Jurkat, Clone E6-1 (cell line): Measurements from ENCODE around the gene IRS2.

ENCODE experiments used
- DNase-seq: peaks from one replicate; pipeline ENCODE4 v3.0.0-alpha.2; 2011; ENCODE audit warnings: low read depth, low spot score
- H3K4me3 ChIP-seq: 2 replicates; pipeline ENCODE4 v1.5.1; 2011; ENCODE audit warnings: mild to moderate bottlenecking, low read length, control low read depth, moderate library complexity

Gene IRS2

DNA sequence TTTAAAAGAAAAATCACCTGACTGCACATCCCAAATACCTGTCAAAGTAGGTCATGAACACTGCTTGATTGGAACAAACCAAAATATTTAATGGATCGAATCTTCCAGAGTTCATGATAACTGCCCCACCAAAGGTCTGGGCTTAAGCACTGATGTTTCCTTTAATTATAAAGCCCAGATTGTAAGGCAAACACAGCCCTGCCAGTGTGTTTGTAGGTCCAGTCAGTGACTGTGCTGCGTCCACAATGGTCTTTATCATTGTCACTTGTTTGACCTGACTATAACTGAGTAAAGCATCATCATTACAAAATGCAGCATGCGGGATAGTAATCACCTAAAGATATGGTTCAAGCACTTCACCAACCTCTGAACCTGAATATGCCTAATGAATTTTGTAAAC lies 63.3 kb downstream of the IRS2 start:
- no peak for DNase-seq
- H3K4me3 ChIP-seq, result no peak overlapping the region

DNA sequence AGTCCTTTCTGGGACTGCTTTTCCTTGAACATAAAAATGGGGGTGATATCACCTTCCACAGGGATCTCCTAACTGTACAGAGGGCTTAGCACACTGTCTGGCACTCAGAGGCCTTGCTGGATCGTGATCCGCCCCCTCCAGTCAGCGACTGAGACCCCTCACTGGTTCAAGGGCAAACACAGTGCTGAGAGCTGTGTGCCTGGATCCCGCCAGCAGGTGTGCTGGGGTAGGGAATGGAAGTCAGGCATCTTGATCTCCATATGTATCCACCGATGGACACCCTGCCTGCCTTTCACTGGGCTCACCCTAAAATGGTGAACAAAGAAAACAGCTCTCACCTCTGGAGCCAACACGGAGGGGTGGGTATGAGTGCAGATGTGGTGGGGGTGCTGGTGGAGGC lies 64.3 kb downstream of the IRS2 start:
- no peak for DNase-seq

DNA sequence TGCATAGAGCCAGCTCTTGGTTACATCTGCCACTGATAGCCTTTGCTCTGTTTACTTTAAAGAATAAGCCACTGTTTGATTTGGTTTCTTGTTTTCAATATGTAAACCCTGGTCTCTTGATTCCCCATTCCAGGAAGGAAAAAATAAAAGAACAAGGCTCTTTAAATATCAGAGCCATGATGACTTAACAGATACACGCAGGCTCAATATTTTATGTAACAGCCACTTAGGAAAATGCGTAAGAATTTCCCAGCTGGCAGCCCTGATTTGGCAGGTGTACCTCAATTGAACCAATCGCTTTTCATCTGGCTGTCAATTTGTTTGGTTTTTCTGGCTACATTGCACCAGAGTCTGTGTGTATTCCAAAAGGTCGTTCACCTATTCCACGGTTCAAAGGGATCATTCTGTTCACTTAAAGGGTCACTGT lies 65.6 kb downstream of the IRS2 start:
- no peak overlapping the region for H3K4me3 ChIP-seq
- DNase-seq, result no peak

More for the DNA sequence above, 64.3 kb downstream of the IRS2 start:
- H3K4me3 ChIP-seq, result no peak overlapping the region

DNA sequence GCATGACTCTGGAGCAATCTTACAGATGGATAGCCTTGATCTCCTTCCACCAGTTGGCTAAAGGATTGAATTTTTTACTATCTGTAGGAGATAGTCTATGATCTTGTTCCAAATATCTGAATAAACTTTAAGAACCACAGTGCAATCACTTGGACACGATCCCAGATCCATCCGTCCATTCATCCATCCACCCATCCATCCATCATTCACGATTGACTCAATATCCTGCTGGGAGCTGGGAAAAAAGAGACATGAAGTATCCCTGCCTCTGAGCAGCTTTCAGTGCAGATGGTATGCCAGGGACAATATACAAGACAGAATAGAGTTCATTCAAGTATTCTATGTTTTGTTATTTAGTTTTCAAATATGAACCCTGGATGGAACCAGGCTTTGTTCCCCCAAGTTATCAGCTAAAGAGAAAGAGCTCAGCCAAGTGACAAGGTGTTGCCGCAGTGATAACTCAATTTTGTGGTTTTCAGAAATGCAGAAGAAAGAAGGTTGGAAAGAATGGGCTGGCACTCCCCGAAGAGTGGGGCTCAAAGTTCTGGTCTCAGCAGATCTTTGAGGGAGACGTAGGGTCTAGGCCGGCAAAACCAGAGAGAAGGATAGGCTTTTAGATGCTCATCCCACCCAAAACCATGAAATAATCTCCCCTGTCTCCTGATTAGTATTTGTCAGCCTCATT lies 66.3 kb downstream of the IRS2 start:
- no peak for DNase-seq
- H3K4me3 ChIP-seq, result no peak overlapping the region

DNA sequence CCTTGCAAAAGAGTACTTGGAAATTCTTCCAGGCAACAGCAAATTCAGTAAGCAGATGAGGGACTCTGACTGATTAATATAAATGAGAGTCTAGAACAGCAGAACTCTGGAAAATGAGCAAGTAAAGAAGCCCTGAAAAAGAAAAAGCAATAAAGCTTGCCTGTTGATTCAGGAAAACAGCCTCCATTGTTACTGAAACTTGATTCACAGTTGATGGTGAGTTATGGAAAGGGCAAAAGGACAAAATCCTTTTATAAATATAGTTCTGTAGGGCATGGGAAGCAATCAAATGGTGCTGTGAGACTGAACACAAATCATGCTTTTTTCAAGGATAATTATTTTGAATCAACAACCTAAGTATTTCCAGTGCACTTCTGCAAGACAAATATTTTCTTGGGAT lies 67.7 kb downstream of the IRS2 start:
- no peak for DNase-seq
- no peak overlapping the region for H3K4me3 ChIP-seq

DNA sequence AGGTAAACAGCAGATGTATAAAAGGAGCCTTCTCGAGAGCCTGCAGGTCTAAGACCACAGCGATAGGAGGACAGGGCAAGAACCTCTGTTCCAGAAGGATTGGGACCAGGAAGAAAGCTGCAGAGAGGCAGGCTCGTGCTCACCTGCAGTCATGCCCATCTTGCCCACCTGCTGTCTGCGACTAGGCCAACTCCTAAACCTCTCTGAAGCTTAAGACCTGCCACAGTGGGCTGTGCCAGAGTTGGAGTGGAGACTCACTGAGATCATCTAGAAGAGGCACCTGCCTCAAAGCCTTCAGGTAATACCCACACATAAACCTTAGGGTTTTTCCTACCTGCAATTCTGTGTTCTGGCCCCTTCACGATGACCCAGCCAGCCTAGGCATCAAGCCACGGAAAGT lies 68.7 kb downstream of the IRS2 start:
- H3K4me3 ChIP-seq, result no peak overlapping the region
- no peak for DNase-seq

DNA sequence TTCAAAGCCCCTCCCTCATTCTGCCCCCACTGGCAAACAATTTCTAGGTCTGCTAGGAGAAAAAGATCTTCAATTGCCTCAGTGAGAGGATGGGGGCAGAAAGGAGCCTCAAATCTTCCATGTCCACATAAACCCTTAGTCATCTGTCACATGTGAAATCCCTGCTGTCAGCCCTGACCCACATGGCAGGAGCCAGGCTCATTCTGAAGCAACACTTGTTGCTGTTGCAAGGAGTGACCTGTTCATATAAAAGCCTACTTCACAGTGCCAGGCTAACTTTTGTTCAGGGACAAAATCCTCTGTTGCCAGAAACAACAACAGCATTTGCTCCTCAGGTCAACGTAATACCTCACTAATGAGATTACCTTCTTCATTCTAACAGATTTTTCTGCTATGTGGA lies 70.5 kb downstream of the IRS2 start:
- no peak overlapping the region for H3K4me3 ChIP-seq
- DNase-seq, result no peak

DNA sequence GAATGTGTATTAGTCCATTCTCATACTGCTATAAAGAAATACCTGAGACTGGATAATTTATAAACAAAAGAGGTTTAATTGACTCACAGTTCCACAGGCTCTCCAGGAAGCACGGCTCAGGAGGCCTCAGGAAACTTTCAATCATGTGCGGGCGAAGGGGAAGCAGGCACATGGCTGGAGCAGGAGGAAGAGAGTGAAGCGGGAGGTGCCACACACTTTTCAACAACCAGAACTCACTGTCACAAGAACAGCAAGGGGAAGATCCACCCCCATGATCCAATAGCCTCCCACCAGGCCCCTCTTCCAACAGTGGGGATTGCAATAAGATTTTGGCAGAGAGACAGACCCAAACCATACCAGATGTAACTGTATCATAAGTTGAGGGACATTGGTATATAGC lies 72.7 kb downstream of the IRS2 start:
- H3K4me3 ChIP-seq, result no peak overlapping the region
- no peak for DNase-seq

DNA sequence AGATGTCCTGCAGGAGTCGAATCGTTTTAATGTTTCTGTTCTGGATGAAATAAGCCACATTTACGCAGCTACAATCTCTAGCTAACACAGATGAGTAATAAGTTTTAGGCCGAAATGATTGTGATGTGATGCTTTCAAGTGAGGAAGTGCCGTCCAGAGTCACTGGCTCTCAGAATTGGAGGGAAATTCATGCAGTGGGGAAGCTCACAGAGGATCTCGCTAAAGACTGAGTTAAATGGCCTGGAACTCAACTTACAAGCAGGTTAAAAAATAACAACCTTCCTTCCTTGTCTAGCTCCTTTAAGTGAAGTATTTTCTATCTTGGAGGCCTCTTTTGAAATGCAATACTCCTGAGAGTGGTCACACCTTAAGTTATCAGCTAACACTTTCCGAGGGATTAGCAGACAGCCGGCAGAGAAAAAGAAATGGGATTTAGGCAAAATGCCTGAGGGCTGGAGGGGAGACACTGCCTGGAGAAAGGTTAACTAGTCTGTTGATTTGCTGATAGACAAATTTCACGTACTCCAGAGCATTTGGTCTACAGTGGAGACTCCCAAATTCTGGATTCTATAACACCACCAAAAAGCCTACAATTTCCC lies 74.2 kb downstream of the IRS2 start:
- no peak overlapping the region for H3K4me3 ChIP-seq
- DNase-seq, result no peak

DNA sequence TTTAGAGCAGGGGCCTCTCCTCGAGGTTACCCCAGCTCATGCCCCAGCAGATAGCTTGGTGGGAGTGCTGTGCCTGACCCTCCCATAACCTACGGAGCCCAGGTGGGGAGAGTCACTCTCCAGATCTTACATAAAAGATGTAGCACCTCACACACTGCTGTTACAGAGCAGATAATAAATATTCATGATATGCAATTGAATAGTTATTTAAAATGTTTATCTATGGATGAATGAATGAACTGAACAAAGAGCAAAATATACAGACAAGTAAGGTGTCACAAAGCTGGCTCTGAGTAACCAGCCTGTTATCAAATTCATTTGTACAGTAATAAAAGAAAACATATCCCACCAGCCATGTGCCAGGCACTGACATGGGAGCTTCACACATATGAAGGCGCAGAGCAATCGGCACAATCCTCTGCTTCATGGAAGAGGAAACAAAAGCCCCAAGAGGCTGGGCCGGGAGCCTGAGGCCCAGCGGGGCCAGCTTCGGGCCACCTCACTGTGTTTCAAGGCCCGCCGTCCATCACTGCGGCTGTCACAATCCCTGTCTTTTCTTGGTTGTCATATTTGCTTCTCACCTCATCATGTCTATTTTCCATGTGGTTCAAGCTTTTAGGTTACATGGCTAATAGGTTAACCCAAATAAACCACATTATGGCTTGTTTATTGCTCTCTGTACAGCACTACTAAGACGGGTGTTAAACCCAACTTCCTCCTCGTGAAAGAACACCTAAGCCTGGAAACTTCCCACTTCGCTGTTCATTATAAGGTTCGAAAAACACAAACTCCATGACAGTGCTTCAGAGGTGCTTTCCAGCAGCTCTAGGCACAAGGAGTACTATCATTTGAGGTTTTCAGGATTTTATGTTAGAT lies 78.4 kb downstream of the IRS2 start:
- DNase-seq, result no peak
- H3K4me3 ChIP-seq, result no peak overlapping the region

DNA sequence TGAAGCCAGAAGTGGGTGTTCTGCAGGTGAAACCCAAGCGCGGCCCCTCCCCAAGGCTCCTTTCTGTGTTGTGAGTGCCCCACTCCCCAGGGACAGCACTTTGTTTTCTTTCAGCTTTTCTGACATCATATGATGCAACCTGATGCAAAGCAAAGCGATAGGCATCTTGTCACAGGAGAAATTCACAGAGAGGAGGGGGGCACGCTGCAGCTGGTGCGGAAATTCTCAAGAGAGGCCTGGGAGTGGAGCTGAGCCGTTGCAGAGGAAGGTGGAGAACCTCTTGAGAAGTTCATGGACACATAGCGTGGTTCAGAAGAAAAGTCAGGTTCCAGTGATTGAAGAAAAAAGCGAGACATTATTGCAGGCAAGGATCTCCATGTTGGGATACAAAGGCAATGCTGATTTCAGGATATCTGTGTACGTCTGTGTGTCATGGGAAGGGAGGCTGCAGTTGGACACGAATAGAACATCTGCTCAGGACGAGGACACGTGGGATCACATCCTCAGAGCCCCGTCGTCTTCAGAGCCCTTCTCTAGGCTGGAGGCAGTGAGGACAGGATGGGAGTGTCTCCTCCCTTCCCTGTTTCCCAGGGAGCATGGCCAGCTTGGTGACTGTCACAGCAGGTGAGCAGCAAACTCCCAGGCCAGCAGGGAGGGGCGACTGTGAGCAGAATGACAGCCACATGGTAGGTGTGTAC lies 79.2 kb downstream of the IRS2 start:
- no peak for DNase-seq
- no peak overlapping the region for H3K4me3 ChIP-seq

DNA sequence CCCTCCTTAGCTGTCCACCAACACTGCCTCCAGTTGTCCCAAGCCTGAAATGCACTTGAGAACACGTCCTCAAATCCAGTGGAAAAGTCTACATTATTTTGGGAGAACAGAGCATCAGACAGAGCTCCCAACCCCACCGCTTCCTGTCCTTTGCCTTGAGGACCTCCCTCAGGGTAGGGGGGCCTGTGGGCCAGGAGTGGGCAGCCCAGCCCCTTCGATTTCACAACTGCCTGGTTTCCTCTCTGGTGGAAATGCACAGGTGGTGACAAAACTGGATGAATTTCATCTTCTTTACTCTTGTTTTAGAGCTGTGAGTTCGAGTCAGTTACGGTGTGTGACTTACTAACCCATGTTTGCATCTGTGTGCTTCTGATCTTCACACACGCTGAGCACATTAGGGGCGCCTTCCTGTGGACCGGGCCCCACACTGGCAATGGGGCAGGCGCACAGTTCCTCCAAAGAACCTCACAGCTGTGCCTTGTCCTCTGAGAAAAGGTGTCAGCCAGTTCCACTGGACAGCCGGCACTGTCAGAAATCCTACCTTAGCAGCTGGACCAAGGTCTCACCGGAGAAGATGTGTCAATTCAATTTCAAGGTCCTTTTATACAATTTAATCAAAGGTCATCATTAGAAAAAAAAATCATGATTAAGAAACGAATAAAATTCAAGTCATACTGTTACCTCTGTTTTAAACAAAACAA lies 80.2 kb downstream of the IRS2 start:
- no peak overlapping the region for H3K4me3 ChIP-seq
- no peak for DNase-seq

DNA sequence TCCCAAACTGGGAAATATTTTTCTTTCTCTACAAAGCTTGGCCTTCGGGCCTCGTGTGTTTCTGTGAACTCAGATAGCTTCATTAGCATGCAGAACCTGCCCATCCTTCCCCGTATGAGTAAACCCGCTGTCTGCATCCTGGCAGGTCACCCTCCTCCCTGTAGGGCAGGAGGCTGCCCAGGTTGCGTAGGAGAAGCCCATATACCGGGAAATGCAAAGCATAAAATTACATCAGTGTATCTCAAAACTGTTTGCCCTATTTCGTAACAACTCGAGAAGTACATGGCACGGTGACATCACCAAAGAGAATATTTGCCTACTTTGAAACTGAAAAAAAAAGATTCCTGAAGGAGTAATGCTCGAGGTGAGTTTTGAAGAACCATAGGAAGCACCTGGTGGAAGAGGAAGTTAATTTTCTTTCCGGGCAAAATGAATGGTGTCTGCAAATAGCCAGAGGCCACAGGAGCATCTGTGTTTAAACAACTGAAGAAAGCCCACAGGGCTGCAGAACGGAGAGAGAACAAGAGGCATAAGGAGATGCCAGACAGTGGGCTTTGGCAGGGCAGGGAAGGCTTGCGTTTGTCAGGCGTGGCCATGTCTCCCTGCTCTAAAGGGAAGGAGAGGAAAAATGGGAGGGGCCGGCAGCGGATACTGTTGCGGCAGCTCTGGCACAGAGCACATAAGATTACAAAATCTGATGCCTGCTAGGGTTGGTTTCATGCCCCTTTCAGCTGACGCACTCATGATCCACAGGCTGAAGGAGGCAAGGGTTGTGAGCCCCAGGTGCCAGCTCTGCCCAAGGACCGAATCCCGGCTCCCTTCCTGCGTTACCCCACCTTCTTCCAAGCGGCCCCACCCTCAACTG lies 81.4 kb downstream of the IRS2 start:
- no peak overlapping the region for H3K4me3 ChIP-seq
- no peak for DNase-seq

DNA sequence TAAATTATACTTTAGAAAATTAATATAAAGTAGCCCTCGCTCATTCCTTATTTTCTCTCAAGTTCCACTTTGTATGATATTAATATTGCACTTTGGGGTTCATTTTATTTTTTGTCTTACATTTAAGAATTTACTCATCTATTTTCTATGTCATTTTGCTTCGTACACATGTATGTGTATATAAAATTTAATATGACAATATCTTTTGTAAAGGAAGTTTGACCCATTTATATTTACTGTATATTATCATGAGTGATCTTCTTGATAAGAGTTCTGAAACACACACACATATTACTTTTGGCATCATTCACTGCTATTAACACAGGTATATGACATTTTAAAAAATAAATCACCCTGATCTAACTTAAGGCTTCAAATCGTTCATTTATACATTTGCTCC lies 83.1 kb downstream of the IRS2 start:
- no peak for DNase-seq

More for the DNA sequence above, 83.1 kb downstream of the IRS2 start:
- no peak overlapping the region for H3K4me3 ChIP-seq
